Spleen (tissue), 11 donors: ENCODE data around the gene EXPH5. TPM values are rescaled to one million over a fixed set of nuclear protein-coding genes. Genes with fewer than 3 reads are reported as not detected.

Source experiments
- DNase-seq: peaks from one replicate; pipeline ENCODE4 v3.0.0-alpha.2; 2020
- H3K27ac ChIP-seq, 8 donors: fragments of 200-600 bp; sonication (generic) in 7 of 8; 1 replicate in 4 of 8; 2 replicates in 4 of 8; pipeline versions ENCODE4 v1.5.0 to v1.8.0; 2016 to 2021; ENCODE audit warnings: inconsistent platforms in 4 of 8, mild to moderate bottlenecking in 4 of 8, moderate library complexity in 1 of 8
- H3K27me3 ChIP-seq, 7 donors: fragments of 200-600 bp; sonication (generic) in 6 of 7; replicated peaks in 1 of 7; 1 replicate in 4 of 7; 2 replicates in 3 of 7; pipeline versions ENCODE4 v1.5.0 to v1.8.0; 2016 to 2021; ENCODE audit warnings: inconsistent platforms in 3 of 7, mild to moderate bottlenecking in 1 of 7
- H3K36me3 ChIP-seq, 6 donors: fragments of 200-600 bp; sonication (generic) in 5 of 6; 1 replicate in 4 of 6; 2 replicates in 2 of 6; pipeline versions ENCODE4 v1.5.0 to v1.8.0; 2016 to 2021; ENCODE audit warnings: inconsistent platforms in 2 of 6
- H3K4me1 ChIP-seq, 6 donors: fragments of 200-600 bp; sonication (generic) in 5 of 6; 1 replicate in 3 of 6; 2 replicates in 3 of 6; pipeline versions ENCODE4 v1.5.0 to v1.8.0; 2016 to 2021; ENCODE audit warnings: inconsistent platforms in 3 of 6
- H3K4me3 ChIP-seq, 8 donors: fragments of 200-600 bp; sonication (generic) in 7 of 8; 1 replicate in 4 of 8; 2 replicates in 4 of 8; pipeline versions ENCODE4 v1.5.0 to v1.8.0; 2016 to 2021; ENCODE audit warnings: inconsistent platforms in 4 of 8, mild to moderate bottlenecking in 4 of 8, moderate library complexity in 2 of 8
- H3K9me3 ChIP-seq, 8 donors: fragments of 200-600 bp; sonication (generic) in 7 of 8; 1 replicate in 4 of 8; 2 replicates in 4 of 8; pipeline versions ENCODE4 v1.5.0 to v1.8.0; 2016 to 2021; ENCODE audit warnings: inconsistent platforms in 4 of 8
- CTCF ChIP-seq, 11 experiments: fragments of 200-600 bp in 7 of 11; fragments of 450-650 bp in 4 of 11; sonication (generic) in 4 of 11; IDR thresholded peaks in 8 of 11; conservative IDR thresholded peaks in 3 of 11; 1 replicate in 7 of 11; 2 replicates in 4 of 11; pipeline versions ENCODE4 v1.4.0 to v1.8.0; 2016 to 2021; ENCODE audit warnings: antibody characterized with exemption in 11 of 11, inconsistent platforms in 4 of 11, mild to moderate bottlenecking in 1 of 11
- POLR2A ChIP-seq, 3 donors: fragments of 450-650 bp; IDR thresholded peaks; one replicate each; pipeline ENCODE4 v1.5.1; 2017; ENCODE audit warnings: antibody characterized with exemption in 3 of 3, mild to moderate bottlenecking in 1 of 3
- POLR2AphosphoS5 ChIP-seq, 3 donors: sonication (generic); formaldehyde crosslinking; IDR thresholded peaks; one replicate each; pipeline ENCODE4 v1.5.1; 2017; ENCODE audit warnings: antibody characterized with exemption in 3 of 3
- WGBS, 5 donors: extraction: QIAGEN DNeasy Blood & Tissue Kit in 3 of 5; methylation state at CpG; one replicate each; pipeline versions ENCODE4 v1.1.5 to v1.1.7; 2013 to 2018; 5-methylcytosine and 5-hydroxymethylcytosine counted together
- intact Hi-C: fragments of 100-400 bp; cut with DNase I; formaldehyde crosslinking; loops from one replicate; pipeline ENCODE4 v1.15.0; 2023; ENCODE audit warnings: low total_unique reads
- polyA plus RNA-seq, 3 donors: library from polyadenylated mRNA; stranded (reverse); fragments of 200-250 nt; gene quantifications; one replicate each; pipeline ENCODE4 v1.2.1, GENCODE V29; 2013
- total RNA-seq, 7 donors: library from RNA; depleted of rRNA in 3 of 7; stranded (reverse); fragments of >200 nt in 3 of 7; fragmentation: NEBNext Ultra II Directional in 4 of 7; extraction: Animal tissue kit (Norgen Biotek cat#: 25700) in 4 of 7; gene quantifications; one replicate each; pipeline versions ENCODE4 v1.1.0 to v1.2.1, GENCODE V29; 2016 to 2021
- donor health status: healthy with polysubstance abuse.
- donor health status: DM: no; HTN: no; CAD: no; lungs with moderate emphysema.
- donor health status: DM: no; HTN: no; CAD: no.
- donor health status: Bipolar disorder and iron deficiency.
- donor health status: healthy.
- donor health status: DM: no; HTN: no; CAD: no.
- donor health status: DM: yes; HTN: yes; CAD: no.

The EXPH5 gene
- total and polyA plus RNA-seq, 10 donors = 0.05 to 1.9 (median 0.77) TPM

DNA sequence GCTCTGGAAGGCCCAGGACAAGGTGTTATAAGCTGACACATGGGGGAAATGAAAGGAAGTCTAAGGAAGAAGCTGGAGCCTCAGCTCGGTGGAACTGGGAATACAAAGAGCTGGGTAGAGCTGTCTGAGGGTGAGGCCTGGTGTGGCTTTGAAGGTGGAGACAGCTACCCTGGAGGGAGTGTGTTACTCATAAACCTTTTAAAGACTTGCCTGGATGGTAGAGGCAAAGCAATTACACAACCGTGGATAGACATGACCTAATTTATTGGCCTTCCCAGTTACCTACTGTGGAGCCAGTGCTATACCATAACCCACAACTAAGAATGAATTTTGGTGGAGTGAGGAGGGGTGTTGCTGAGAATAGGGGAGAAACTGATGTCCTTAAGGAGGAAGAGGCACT is 22.6 kb downstream of the EXPH5 start:
- Histone ChIP-seq H3K27me3 (no peaks in the 10 kb centered on the region), H3K4me3 (no peak overlapping the region), H3K9me3 (peaks cover 0 to 7% (median 0%) of the 10 kb centered on the region in 8 donors), H3K27ac (no peak overlapping the region), H3K36me3 (no peaks in the 10 kb centered on the region), H3K4me1 (no peaks in the 10 kb centered on the region)
- TF ChIP-seq POLR2AphosphoS5 (IDR thresholded peaks at IDR 0.05) (no peak), CTCF (IDR thresholded peaks at IDR 0.05 in 8 of 11, conservative IDR thresholded peaks at IDR 0.05 in 3 of 11) (no peak), POLR2A (IDR thresholded peaks at IDR 0.05) (no peak)
- DNase-seq = no peak
- WGBS, 5 donors = 83 to 91% (median 87%) methylated on average over 2 of the region's 2 CpGs
- intact Hi-C loops = no loop called here

DNA sequence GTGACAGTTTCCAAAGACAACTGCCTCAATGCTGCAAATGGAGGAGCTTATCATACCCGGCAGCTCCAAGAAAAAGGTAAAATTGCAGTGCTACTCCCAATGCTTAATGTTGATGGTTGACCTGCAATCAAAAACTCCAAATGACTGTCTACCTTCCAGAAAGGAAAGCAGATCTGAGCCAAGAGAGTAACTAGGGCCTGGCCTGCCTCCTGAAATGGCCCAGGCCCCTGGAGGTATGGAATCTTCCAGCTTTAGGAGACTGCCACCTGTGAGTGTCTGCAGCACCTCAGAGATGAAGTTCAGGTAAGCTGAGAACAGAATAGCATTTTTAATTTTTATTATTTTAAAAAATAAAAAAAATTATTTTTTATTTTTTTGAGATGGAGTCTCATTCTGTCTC is 23.7 kb downstream of the EXPH5 start:
- Histone ChIP-seq H3K27me3 (no peaks in the 10 kb centered on the region), H3K36me3 (no peaks in the 10 kb centered on the region), H3K4me1 (no peaks in the 10 kb centered on the region), H3K9me3 (peaks cover 0 to 6% (median 0%) of the 10 kb centered on the region in 8 donors), H3K4me3 (no peak overlapping the region), H3K27ac (no peak overlapping the region)
- WGBS, 5 donors = 86 to 94% (median 92%) methylated on average over 1 of the region's 1 CpG
- TF ChIP-seq POLR2AphosphoS5 (IDR thresholded peaks at IDR 0.05) = no peak
- no peak for DNase-seq
- intact Hi-C loops = no loop called here

- H3K27me3 ChIP-seq = no peaks in the 10 kb centered on the region
- whole genome bisulfite sequencing, 5 donors = 82 to 90% (median 85%) methylated on average over 11 of the region's 11 CpGs
- no peak overlapping the region for H3K4me3 ChIP-seq
- H3K9me3 ChIP-seq = no peaks in the 10 kb centered on the region
- no peaks in the 10 kb centered on the region for H3K36me3 ChIP-seq
- no peaks in the 10 kb centered on the region for H3K4me1 ChIP-seq
- intact Hi-C loops = no loop called here
- no peak overlapping the region for H3K27ac ChIP-seq
- DNase-seq = no peak
- TF ChIP-seq POLR2AphosphoS5 (IDR thresholded peaks at IDR 0.05) (no peak), POLR2A (IDR thresholded peaks at IDR 0.05) (no peak), CTCF (IDR thresholded peaks at IDR 0.05 in 8 of 11, conservative IDR thresholded peaks at IDR 0.05 in 3 of 11) (no peak)
Measured at GRCh38 chr11:108568195-108568858, 25.2 kb downstream of the EXPH5 start.

GRCh38 chr11:108565653-108566052 is 27.9 kb downstream of the EXPH5 start:
- Histone ChIP-seq H3K9me3 (no peaks in the 10 kb centered on the region), H3K4me3 (no peak overlapping the region), H3K27ac (no peak overlapping the region), H3K27me3 (no peaks in the 10 kb centered on the region), H3K4me1 (no peaks in the 10 kb centered on the region), H3K36me3 (no peaks in the 10 kb centered on the region)
- intact Hi-C loops = no loop called here
- 67 to 88% (median 81%) methylated on average over 3 of the region's 3 CpGs for WGBS, 5 donors
- TF ChIP-seq POLR2AphosphoS5 (IDR thresholded peaks at IDR 0.05) = no peak
- no peak for TF ChIP-seq CTCF (IDR thresholded peaks at IDR 0.05 in 8 of 11, conservative IDR thresholded peaks at IDR 0.05 in 3 of 11)
- no peak for TF ChIP-seq POLR2A (IDR thresholded peaks at IDR 0.05)
- no peak for DNase-seq
